BLaER1 treated with 17β-estradiol and CSF1 and Interleukin-3, amounts not matched to agents 10 nM and 100 nM (cell line): ENCODE results near the gene PTPRO.

ENCODE experiments used
- H3K27ac ChIP-seq, 11 experiments: shearing (Covaris generic); formaldehyde crosslinking; 2 replicates each; pipeline ENCODE4 v1.8.1; 2022
- H3K27me3 ChIP-seq, 11 experiments: shearing (Covaris generic); formaldehyde crosslinking; 2 replicates each; pipeline ENCODE4 v1.8.1; 2022
- H3K36me3 ChIP-seq, 11 experiments: shearing (Covaris generic); formaldehyde crosslinking; 2 replicates each; pipeline ENCODE4 v1.8.1; 2022
- H3K4me1 ChIP-seq, 10 experiments: shearing (Covaris generic); formaldehyde crosslinking; 2 replicates each; pipeline ENCODE4 v1.8.1; 2022
- H3K4me2 ChIP-seq, 11 experiments: shearing (Covaris generic); formaldehyde crosslinking; 2 replicates each; pipeline ENCODE4 v1.8.1; 2022
- H3K4me3 ChIP-seq, 10 experiments: shearing (Covaris generic); formaldehyde crosslinking; 2 replicates each; pipeline ENCODE4 v1.8.1; 2022
- H3K9ac ChIP-seq, 11 experiments: shearing (Covaris generic); formaldehyde crosslinking; 2 replicates each; pipeline ENCODE4 v1.8.1; 2022
- H3K9me3 ChIP-seq, 11 experiments: shearing (Covaris generic); formaldehyde crosslinking; replicated peaks in 1 of 11; 2 replicates each; pipeline ENCODE4 v1.8.1; 2022
- H4K20me1 ChIP-seq, 11 experiments: shearing (Covaris generic); formaldehyde crosslinking; 2 replicates each; pipeline ENCODE4 v1.8.1; 2022
- Cebpa-rat ChIP-seq, 11 experiments: shearing (Covaris generic); IDR thresholded peaks; 2 replicates each; pipeline ENCODE4 v1.8.1; 2022

PTPRO gene

DNA sequence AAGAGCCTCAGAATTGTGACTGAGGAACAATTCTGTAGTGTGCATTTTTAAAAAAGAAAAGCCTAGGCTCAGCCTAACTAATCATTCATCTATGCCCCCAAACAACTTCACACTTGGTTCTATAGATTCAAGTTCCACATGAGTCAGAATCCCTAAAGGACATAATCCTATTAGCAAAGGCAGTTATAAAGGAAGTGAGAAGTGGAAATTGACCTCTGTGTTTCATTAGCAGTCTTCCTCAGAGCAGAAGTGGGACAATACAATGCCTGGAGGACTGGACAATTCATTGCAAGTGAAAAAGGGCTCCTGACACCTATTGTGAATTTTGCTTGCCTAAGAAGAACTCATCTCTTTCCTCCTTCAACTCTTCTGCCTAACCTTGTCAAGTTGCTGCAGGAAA lies 222.3 kb downstream of the PTPRO start:
- Histone ChIP-seq H3K4me2 (peak overlapping the region in 7 of 11 experiments; percentile 77 to 97 (median 88); a peak in 13 of 22 replicates), H3K27me3 (no peaks in the 10 kb centered on the region), H3K4me1 (peaks cover 6 to 61% (median 41%) of the 10 kb centered on the region in 10 experiments; a peak in 18 of 20 replicates), H3K9ac (peak overlapping the region in 4 of 11 experiments; percentile 36 to 97 (median 90); a peak in 5 of 22 replicates), H3K4me3 (peak overlapping the region in 1 of 10 experiments; percentile 0; a peak in 1 of 20 replicates), H4K20me1 (no peaks in the 10 kb centered on the region), H3K9me3 (peaks cover 0 to 11% (median 0%) of the 10 kb centered on the region in 11 experiments; a peak in 1 of 22 replicates), H3K36me3 (peaks cover 0 to 11% (median 0%) of the 10 kb centered on the region in 11 experiments; a peak in 6 of 22 replicates), H3K27ac (peak overlapping the region in 8 of 11 experiments; percentile 8 to 99 (median 94); a peak in 14 of 22 replicates)
- TF ChIP-seq Cebpa-rat (IDR thresholded peaks at IDR 0.05) = no peak

DNA sequence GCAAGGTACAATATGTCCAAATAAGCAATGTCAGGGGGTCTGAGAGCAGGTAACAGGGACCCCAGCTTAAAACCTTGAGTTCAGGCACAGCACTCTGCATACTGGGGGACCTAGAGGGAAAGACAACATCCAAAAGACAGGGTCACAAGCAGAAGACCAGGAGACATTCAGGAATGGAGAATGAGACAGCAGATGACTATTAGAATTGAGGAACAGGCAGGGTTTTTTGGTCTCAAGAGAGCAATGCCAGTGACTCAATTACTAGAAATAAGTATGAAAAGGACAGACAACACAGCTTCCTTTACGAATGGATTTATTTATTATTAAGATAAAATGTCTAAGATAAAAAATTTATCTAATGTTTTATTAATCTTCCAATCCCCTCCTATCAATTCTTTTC lies 223.0 kb downstream of the PTPRO start:
- H3K27me3 ChIP-seq = no peaks in the 10 kb centered on the region
- H3K27ac ChIP-seq = peak overlapping the region in 9 of 11 experiments; percentile 62 to 99 (median 93); a peak in 17 of 22 replicates
- H3K9ac ChIP-seq = peak overlapping the region in 6 of 11 experiments; percentile 66 to 97 (median 90); a peak in 11 of 22 replicates
- H3K9me3 ChIP-seq = peaks cover 0 to 14% (median 0%) of the 10 kb centered on the region in 11 experiments; a peak in 4 of 22 replicates
- H3K4me3 ChIP-seq = peak overlapping the region in 2 of 10 experiments; percentile 41 to 64; a peak in 2 of 20 replicates
- H4K20me1 ChIP-seq = no peaks in the 10 kb centered on the region
- peak overlapping the region in 9 of 11 experiments; percentile 25 to 97 (median 86); a peak in 19 of 22 replicates for H3K4me2 ChIP-seq
- TF ChIP-seq Cebpa-rat (IDR thresholded peaks at IDR 0.05) = no peak
- peaks cover 0 to 18% (median 0%) of the 10 kb centered on the region in 11 experiments; a peak in 8 of 22 replicates for H3K36me3 ChIP-seq
- peaks cover 6 to 69% (median 41%) of the 10 kb centered on the region in 10 experiments; a peak in 18 of 20 replicates for H3K4me1 ChIP-seq

DNA sequence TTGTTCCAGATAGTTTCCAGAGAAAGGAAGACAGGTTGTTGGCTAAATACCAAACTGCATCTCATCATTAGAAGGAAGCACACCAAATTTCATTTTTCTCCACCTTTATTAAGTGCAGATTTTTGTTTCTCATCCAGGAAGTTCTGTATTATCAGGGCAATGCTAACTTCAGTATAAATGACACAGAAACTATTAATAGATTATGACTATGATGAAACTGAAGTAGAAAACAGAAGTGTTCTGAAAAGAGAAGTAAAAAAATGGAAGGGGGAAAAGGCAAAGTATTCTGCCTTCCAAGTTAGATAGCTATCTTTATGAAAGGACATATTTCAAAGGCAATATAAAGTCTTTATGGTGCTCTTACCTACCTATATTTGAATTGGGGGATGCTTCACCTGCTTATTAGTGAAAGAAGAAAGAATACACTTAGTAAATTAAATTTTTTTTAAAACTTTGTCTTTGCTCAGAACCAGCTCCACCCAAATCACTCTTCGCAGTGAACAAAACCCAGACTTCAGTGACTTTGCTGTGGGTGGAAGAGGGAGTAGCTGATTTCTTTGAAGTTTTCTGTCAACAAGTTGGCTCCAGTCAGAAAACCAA lies 223.9 kb downstream of the PTPRO start:
- Histone ChIP-seq H3K4me2 (peak overlapping the region; percentile 13 to 97 (median 79); a peak in 19 of 22 replicates), H3K27ac (peak overlapping the region in 10 of 11 experiments; percentile 16 to 99 (median 88); a peak in 20 of 22 replicates), H3K9ac (peak overlapping the region in 8 of 11 experiments; percentile 17 to 97 (median 84); a peak in 16 of 22 replicates), H3K36me3 (peaks cover 0 to 27% (median 0%) of the 10 kb centered on the region in 11 experiments; a peak in 8 of 22 replicates), H3K4me1 (peaks cover 6 to 77% (median 41%) of the 10 kb centered on the region in 10 experiments; a peak in 18 of 20 replicates), H3K9me3 (peaks cover 0 to 21% (median 0%) of the 10 kb centered on the region in 11 experiments; a peak in 4 of 22 replicates), H3K4me3 (peak overlapping the region in 5 of 10 experiments; percentile 48 to 64 (median 63); a peak in 10 of 20 replicates), H4K20me1 (no peaks in the 10 kb centered on the region), H3K27me3 (no peaks in the 10 kb centered on the region)
- no peak for TF ChIP-seq Cebpa-rat (IDR thresholded peaks at IDR 0.05)

DNA sequence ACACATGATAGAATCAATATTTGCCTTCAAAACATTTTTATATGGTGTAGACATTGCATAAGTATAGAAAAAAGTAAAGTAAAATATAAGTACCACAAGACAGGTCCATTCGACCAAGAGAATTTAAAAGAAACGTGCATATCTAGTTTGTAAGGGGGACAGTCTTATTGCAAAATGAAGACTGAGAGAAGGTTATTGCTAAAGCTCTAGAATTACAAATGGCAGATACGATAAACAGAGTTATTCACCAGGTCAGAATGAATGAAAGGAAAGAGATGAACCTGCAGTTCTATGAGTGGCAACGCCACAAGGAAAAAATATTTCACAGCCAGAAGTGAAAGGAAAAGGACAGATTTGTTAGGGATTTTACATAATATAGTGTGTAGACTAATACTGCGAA lies 224.8 kb downstream of the PTPRO start:
- H4K20me1 ChIP-seq = no peaks in the 10 kb centered on the region
- H3K4me3 ChIP-seq = peak overlapping the region in 5 of 10 experiments; percentile 48 to 64 (median 63); a peak in 10 of 20 replicates
- no peak for TF ChIP-seq Cebpa-rat (IDR thresholded peaks at IDR 0.05)
- no peaks in the 10 kb centered on the region for H3K27me3 ChIP-seq
- peaks cover 0 to 21% (median 0%) of the 10 kb centered on the region in 11 experiments; a peak in 4 of 22 replicates for H3K9me3 ChIP-seq
- H3K27ac ChIP-seq = peak overlapping the region in 8 of 11 experiments; percentile 72 to 99 (median 94); a peak in 15 of 22 replicates
- H3K4me2 ChIP-seq = peak overlapping the region in 7 of 11 experiments; percentile 77 to 97 (median 88); a peak in 14 of 22 replicates
- H3K36me3 ChIP-seq = peaks cover 0 to 35% (median 0%) of the 10 kb centered on the region in 11 experiments; a peak in 8 of 22 replicates
- H3K4me1 ChIP-seq = peaks cover 6 to 73% (median 41%) of the 10 kb centered on the region in 10 experiments; a peak in 18 of 20 replicates
- peak overlapping the region in 6 of 11 experiments; percentile 66 to 97 (median 90); a peak in 11 of 22 replicates for H3K9ac ChIP-seq

DNA sequence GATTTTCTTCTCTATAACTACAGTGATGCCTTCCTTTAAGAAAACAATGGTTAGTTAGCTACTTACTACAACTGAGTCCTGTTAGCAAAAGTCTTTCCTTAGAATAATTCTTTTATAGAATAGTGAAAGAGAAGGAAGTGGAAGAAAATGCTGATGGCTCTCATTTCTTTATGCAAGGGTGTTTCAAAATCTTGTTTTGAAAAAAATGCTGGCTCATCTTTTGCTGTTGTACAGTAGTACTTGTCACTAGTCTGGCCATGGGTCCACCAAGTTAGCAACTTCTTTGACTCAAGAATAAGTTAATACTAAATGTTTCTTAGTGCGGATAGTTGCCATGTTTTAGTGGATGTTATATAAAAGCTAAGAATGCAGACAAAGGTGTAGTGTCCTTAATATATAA lies 225.4 kb downstream of the PTPRO start:
- no peak for TF ChIP-seq Cebpa-rat (IDR thresholded peaks at IDR 0.05)
- peak overlapping the region in 5 of 10 experiments; percentile 48 to 64 (median 63); a peak in 10 of 20 replicates for H3K4me3 ChIP-seq
- peak overlapping the region in 6 of 11 experiments; percentile 79 to 97 (median 90); a peak in 12 of 22 replicates for H3K4me2 ChIP-seq
- H4K20me1 ChIP-seq = no peaks in the 10 kb centered on the region
- peak overlapping the region in 6 of 11 experiments; percentile 83 to 99 (median 96); a peak in 12 of 22 replicates for H3K27ac ChIP-seq
- H3K4me1 ChIP-seq = peaks cover 6 to 69% (median 41%) of the 10 kb centered on the region in 10 experiments; a peak in 18 of 20 replicates
- peak overlapping the region in 4 of 11 experiments; percentile 89 to 97 (median 92); a peak in 8 of 22 replicates for H3K9ac ChIP-seq
- peaks cover 0 to 42% (median 0%) of the 10 kb centered on the region in 11 experiments; a peak in 8 of 22 replicates for H3K36me3 ChIP-seq
- peaks cover 0 to 21% (median 0%) of the 10 kb centered on the region in 11 experiments; a peak in 4 of 22 replicates for H3K9me3 ChIP-seq
- no peaks in the 10 kb centered on the region for H3K27me3 ChIP-seq

DNA sequence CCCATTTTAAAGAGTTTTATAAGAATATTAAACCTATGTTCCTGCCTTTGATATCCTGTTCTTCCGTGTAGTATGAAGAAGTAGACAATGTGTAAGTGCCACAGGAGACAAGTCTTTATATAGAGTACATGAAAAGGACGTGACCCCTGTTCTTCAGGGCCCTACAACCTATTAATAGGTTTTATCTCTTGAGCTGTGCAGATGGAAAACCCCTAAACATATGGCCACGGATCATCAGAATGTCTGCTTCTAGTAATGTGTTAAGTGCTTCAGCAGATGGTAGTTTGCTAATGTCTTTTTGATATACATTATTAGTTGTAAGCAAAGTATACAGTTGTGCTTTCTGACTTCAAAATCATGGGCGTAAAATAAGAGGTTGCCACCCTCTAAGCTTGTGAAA lies 228.5 kb downstream of the PTPRO start:
- H3K9ac ChIP-seq = no peak overlapping the region
- H3K9me3 ChIP-seq = peaks cover 0 to 21% (median 0%) of the 10 kb centered on the region in 11 experiments; a peak in 4 of 22 replicates
- no peaks in the 10 kb centered on the region for H3K27me3 ChIP-seq
- TF ChIP-seq Cebpa-rat (IDR thresholded peaks at IDR 0.05) = no peak
- H3K4me2 ChIP-seq = peak overlapping the region in 3 of 11 experiments; percentile 19 to 97 (median 95); a peak in 5 of 22 replicates
- H3K4me1 ChIP-seq = peaks cover 3 to 41% (median 22%) of the 10 kb centered on the region in 10 experiments; a peak in 18 of 20 replicates
- peaks cover 0 to 73% (median 0%) of the 10 kb centered on the region in 11 experiments; a peak in 8 of 22 replicates for H3K36me3 ChIP-seq
- no peak overlapping the region for H3K27ac ChIP-seq
- H3K4me3 ChIP-seq = no peak overlapping the region
- no peaks in the 10 kb centered on the region for H4K20me1 ChIP-seq

DNA sequence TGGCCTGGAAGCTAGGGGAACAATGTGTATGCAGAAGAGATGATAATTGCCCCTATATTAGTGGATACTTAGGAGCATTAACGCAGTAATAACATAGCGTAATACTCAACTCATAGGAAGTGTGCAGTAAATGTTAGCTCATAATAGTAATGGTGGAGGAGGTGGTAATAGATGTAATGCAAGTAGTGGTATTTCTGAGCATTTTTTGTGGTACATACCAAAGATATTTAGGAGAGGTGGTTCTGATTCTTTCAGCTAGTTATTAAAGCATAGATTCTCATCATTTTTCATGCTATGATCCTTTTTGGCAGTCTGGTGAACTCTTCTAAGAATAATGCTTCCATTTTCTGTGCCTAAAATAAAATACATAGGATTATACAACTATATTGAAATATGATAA lies 233.1 kb downstream of the PTPRO start:
- H3K27ac ChIP-seq = no peak overlapping the region
- H3K9ac ChIP-seq = no peak overlapping the region
- H3K36me3 ChIP-seq = peaks cover 0 to 98% (median 0%) of the 10 kb centered on the region in 11 experiments; a peak in 8 of 22 replicates
- peaks cover 0 to 7% (median 0%) of the 10 kb centered on the region in 11 experiments; a peak in 3 of 22 replicates for H3K9me3 ChIP-seq
- no peak overlapping the region for H3K4me2 ChIP-seq
- no peak for TF ChIP-seq Cebpa-rat (IDR thresholded peaks at IDR 0.05)
- peaks cover 0 to 22% (median 0%) of the 10 kb centered on the region in 10 experiments; a peak in 3 of 20 replicates for H3K4me1 ChIP-seq
- no peak overlapping the region for H3K4me3 ChIP-seq
- no peaks in the 10 kb centered on the region for H4K20me1 ChIP-seq
- H3K27me3 ChIP-seq = no peaks in the 10 kb centered on the region

DNA sequence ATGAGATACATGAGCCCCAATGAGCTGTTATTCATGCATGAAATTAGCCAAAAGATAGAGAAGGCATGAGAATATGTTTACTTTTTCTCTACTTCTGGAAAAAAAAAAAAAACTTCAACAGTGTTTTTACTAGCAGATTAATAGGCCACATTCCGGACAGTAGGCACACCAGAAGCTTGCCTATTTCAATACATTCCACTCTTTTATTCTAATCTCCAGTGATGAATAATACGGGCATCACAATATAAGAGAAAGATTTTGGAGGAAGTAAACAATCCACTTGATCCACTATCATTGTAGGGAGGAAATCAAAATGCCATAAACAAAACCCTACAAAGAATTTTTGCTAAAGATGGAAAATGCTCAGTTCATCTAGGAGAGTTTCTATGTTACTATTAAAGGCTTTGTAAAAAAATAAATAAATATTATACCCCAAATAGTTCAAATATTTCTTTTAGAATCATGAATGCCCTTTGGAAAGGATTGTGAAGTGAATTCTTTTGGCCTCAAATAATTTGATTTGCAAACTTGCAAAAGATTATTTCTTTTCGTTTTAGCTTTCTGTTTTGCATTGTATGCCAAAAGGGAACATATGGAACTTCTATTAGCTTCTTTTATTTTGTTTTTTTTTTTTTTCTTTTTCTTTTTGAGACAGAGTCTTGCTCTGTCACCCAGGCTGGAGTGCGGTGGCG lies 234.2 kb downstream of the PTPRO start:
- Histone ChIP-seq H3K27ac (no peak overlapping the region), H3K27me3 (no peaks in the 10 kb centered on the region), H3K4me3 (no peak overlapping the region), H3K9me3 (no peaks in the 10 kb centered on the region), H3K36me3 (peaks cover 0 to 98% (median 0%) of the 10 kb centered on the region in 11 experiments; a peak in 8 of 22 replicates), H3K9ac (no peak overlapping the region), H3K4me2 (no peak overlapping the region), H4K20me1 (no peaks in the 10 kb centered on the region), H3K4me1 (peaks cover 0 to 19% (median 0%) of the 10 kb centered on the region in 10 experiments; a peak in 7 of 20 replicates)
- TF ChIP-seq Cebpa-rat (IDR thresholded peaks at IDR 0.05) = no peak
